HG02884 (cell line): ENCODE data around the gene CTAGE1.
"Not testable (repeated sequence)": the region's sequence is repeated elsewhere in the genome, so short reads cannot be mapped to it uniquely, and the experiment has no call there.

Source experiments
- ATAC-seq: cut with Tn5 transposase; IDR thresholded peaks from one replicate; pipeline ENCODE4 v1.9.1; 2021; ENCODE audit warnings: mild to moderate bottlenecking, moderate library complexity; ENCODE audit not compliant: unreplicated experiment

The CTAGE1 gene

GRCh38 chr18:22417496-22418188 lies at the start of gene CTAGE1:
Gene CTAGE1 (minus strand): TSS chr18:22417915. CDS start chr18:22417811, 104 bp downstream.
- ATAC-seq: no peak

- ATAC-seq: no peak
These were observed 49.1 kb upstream of the CTAGE1 start for GRCh38 chr18:22466608-22467395.

GRCh38 chr18:22465859-22466457 lies 48.2 kb upstream of the CTAGE1 start:
- no peak for ATAC-seq

- no peak for ATAC-seq
These were observed 45.4 kb upstream of the CTAGE1 start for GRCh38 chr18:22463076-22463475.

GRCh38 chr18:22459491-22459890 lies 41.8 kb upstream of the CTAGE1 start:
- ATAC-seq: no peak

GRCh38 chr18:22457524-22457923 lies 39.8 kb upstream of the CTAGE1 start:
- no peak for ATAC-seq

GRCh38 chr18:22456547-22456946 lies 38.8 kb upstream of the CTAGE1 start:
- ATAC-seq: no peak

- no peak for ATAC-seq
These were observed 38.4 kb upstream of the CTAGE1 start for GRCh38 chr18:22456116-22456480.

- no peak for ATAC-seq
These were observed 37.9 kb upstream of the CTAGE1 start for GRCh38 chr18:22455425-22456115.

- no peak for ATAC-seq
These were observed 35.6 kb upstream of the CTAGE1 start for GRCh38 chr18:22453315-22453714.

GRCh38 chr18:22452226-22452668 lies 34.5 kb upstream of the CTAGE1 start:
- ATAC-seq: no peak

- ATAC-seq: no peak
These were observed 34.1 kb upstream of the CTAGE1 start for GRCh38 chr18:22451796-22452195.

- ATAC-seq: not testable (repeated sequence)
These were observed 33.1 kb upstream of the CTAGE1 start for GRCh38 chr18:22450766-22451165.

- not testable (repeated sequence) for ATAC-seq
These were observed 32.6 kb upstream of the CTAGE1 start for GRCh38 chr18:22450318-22450717.

GRCh38 chr18:22449753-22450152 lies 32.0 kb upstream of the CTAGE1 start:
- not testable (repeated sequence) for ATAC-seq

- no peak for ATAC-seq
These were observed 30.5 kb upstream of the CTAGE1 start for GRCh38 chr18:22448238-22448637.

- no peak for ATAC-seq
These were observed 30.1 kb upstream of the CTAGE1 start for GRCh38 chr18:22447792-22448191.

- no peak for ATAC-seq
These were observed 29.2 kb upstream of the CTAGE1 start for GRCh38 chr18:22446911-22447310.

GRCh38 chr18:22446325-22446724 lies 28.6 kb upstream of the CTAGE1 start:
- no peak for ATAC-seq

- no peak for ATAC-seq
These were observed 23.9 kb upstream of the CTAGE1 start for GRCh38 chr18:22441638-22442037.

GRCh38 chr18:22439447-22439846 lies 21.7 kb upstream of the CTAGE1 start:
- ATAC-seq: no peak
